Gastroesophageal sphincter (tissue), 2 donors: ENCODE data around the gene CYTL1.

Experiments
- EP300 ChIP-seq: sonication (generic); formaldehyde crosslinking; IDR thresholded peaks from one replicate; pipeline ENCODE4 v1.6.1; 2017; ENCODE audit warnings: antibody characterized with exemption, mild to moderate bottlenecking
- POLR2A ChIP-seq, 2 donors: fragments of 450-650 bp; IDR thresholded peaks; one replicate each; pipeline ENCODE4 v1.6.1; 2017; ENCODE audit warnings: antibody characterized with exemption in 2 of 2, mild to moderate bottlenecking in 2 of 2, moderate library complexity in 1 of 2

DNA sequence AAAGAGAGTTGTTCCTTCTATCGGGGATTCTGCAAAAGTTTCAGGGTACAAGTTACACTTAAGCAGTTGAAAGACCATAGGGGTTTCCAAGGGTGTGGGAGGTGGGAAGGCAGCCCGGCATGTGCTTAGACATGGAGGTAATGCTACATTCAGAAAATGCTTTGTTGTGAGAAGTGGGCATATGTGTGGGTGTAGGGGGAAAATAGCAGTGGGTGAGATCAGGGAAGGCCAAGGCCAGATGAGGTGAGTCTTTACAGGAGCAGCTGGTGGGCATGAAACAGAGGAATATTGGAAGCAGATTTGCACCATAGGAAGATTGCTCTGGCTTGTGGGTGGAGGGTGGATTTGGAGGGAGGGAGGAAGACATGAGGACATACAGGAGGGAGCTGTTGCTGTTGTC is 8.3 kb downstream of the CYTL1 start:
- no peak for TF ChIP-seq EP300
- TF ChIP-seq POLR2A (IDR thresholded peaks at IDR 0.05) = no peak
